Hepatocyte (in vitro differentiated cells): Measurements from ENCODE around the gene CWF19L2.

Experiments
- CTCF ChIP-seq: fragments of 200-600 bp; sonication (generic); IDR thresholded peaks from 2 replicates; pipeline ENCODE4 v1.5.1; 2016; ENCODE audit warnings: antibody characterized with exemption, mild to moderate bottlenecking; ENCODE audit not compliant: poor library complexity
- EZH2phosphoT487 ChIP-seq: fragments of 200-600 bp; sonication (generic); IDR thresholded peaks from one replicate; pipeline ENCODE4 v1.6.1; 2018; ENCODE audit warnings: antibody characterized with exemption, mild to moderate bottlenecking, low read depth, moderate library complexity; ENCODE audit not compliant: unreplicated experiment, severe bottlenecking

- TF ChIP-seq CTCF (no peak), EZH2phosphoT487 (no peak)
Observed at GRCh38 chr11:107316426-107316825, 141.2 kb downstream of the CWF19L2 start.
